OCI-M2 (cell line): Measurements from ENCODE around the gene GPR37.

Experiments
- DNase-seq: peaks from one replicate; lab custom pipeline; 2025; ENCODE audit not compliant: unreplicated experiment; lab: John Stamatoyannopoulos, UW

GPR37 gene

GRCh38 chr7:124780608-124781007, 15.0 kb upstream of the GPR37 start:
- DNase-seq = no peak

DNA sequence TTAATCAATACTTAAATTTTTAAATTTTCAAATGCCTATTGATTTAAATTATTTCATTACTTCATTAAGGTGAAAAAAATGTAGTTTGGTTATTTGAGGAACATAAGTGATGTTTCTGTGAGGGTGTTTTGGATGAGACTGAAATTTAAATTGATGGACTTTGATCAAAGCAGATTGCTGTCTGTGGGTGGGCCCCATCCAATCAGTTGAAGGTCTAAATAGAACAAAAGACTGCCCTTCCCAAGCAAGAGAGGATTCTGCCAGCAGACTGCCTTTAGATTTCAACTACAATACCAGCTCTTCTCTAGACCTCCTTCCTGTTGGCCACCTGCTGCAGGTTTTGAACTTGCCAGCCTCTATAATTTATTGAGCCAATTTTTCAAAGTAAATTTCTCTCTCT, 14.5 kb upstream of the GPR37 start:
- DNase-seq = no peak

DNA sequence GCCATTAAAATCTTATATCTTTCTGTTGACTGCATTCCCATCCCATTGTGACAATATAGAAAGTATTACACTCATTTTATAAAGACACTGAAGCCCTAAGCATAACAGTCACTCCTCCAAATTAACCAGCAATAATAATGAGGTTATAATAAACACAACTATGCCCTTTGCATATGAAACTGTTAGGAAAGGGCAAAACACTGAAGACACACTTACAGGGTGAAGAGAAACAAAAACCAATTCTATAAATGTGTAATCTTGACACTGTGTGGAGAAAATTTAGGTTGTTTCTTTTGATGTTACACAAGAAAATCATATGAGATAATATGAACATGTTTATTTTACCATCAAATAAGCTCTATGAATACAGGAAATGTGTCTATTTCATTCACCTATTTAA, 14.0 kb upstream of the GPR37 start:
- no peak for DNase-seq

DNA sequence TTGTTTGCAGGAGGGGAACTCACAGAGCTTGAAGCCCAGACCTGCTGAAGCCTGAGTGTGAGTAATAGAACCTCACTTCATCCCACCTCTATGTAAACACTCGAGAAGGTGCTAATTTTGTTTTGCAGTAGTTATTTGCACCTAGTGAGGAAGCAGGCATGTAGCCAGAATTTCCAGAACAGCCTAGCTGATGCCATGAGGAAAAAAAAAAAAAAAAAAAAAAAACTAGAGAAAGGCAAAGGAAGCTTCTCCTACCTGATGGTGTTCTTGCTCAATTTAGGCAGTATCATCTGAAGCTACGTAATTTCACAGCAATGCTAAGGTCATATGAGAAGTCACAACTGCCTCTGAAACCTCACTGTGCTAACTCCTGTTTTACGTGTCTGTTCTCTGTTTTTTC, 13.6 kb upstream of the GPR37 start:
- no peak for DNase-seq

GRCh38 chr7:124777268-124777667, 11.7 kb upstream of the GPR37 start:
- DNase-seq = no peak

DNA sequence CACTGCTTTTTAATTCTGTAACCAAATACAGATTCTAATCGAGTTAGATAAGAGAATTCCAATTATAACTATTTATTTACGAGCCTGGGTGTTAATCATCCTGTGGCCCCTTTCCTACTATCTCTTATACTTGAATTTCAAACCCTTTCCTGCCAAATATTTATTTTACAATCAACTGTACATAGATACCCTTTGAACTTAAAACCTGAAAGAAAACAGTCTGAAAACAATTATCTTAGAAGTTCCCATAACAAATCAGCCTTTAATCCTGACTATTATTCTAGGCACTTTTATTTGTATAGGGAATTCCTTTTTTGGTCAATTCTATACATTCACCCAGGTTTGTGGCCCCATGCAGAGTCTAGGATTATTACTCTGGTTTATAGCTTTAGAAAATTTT, 10.6 kb upstream of the GPR37 start:
- no peak for DNase-seq

- DNase-seq = no peak
Observed at GRCh38 chr7:124775422-124775821, 9.8 kb upstream of the GPR37 start.

DNA sequence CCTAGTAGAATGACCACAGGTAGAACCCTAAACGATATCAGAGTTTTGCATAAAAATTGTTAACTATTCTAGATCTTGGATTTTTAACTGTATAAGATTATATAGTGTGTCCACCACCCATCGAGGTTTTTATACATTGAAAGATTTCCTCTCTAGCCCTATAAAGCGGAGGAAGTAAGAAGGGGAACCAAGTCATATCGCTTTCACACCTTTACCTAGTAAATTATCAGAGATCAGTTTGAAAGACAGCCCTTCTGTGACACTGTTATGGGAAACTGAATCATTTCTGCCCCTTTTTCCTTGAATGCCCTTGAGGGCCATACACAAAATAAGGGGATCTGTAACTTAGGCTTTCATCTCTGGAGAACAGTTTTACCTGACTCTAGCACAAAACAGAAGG, 8.3 kb upstream of the GPR37 start:
- no peak for DNase-seq

GRCh38 chr7:124773339-124773738, 7.7 kb upstream of the GPR37 start:
- no peak for DNase-seq

- no peak for DNase-seq
Observed at GRCh38 chr7:124769136-124769535, 3.5 kb upstream of the GPR37 start.

GRCh38 chr7:124768525-124768924, 2.9 kb upstream of the GPR37 start:
- no peak for DNase-seq

DNA sequence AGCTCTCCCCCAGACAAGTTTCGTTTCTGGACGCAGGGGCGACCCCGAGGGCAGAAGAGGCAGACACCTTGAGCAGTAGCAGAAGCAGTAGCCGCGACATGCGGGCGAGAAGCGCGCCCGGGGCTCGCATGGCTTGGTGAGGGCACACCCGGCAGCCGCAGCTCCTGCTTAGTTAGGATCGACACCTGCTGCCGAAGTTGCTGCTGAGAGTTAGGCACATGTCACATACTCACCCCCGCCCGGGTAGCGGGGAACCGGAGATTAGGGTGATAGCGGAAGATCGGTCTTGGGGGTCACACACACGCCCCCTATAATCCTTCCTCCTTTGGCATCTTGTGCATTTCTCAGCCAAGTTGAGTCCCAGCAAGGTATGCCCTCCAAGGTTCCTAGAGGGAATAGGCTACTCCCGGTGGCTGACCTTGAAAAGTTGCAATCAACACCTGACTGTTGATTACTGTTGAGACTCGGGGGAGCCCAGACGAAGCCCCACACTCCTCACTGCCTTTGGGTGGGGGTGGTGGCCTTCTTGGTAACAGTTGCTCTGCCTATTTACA, 668 bp downstream of the GPR37 start:
- DNase-seq = no peak

DNA sequence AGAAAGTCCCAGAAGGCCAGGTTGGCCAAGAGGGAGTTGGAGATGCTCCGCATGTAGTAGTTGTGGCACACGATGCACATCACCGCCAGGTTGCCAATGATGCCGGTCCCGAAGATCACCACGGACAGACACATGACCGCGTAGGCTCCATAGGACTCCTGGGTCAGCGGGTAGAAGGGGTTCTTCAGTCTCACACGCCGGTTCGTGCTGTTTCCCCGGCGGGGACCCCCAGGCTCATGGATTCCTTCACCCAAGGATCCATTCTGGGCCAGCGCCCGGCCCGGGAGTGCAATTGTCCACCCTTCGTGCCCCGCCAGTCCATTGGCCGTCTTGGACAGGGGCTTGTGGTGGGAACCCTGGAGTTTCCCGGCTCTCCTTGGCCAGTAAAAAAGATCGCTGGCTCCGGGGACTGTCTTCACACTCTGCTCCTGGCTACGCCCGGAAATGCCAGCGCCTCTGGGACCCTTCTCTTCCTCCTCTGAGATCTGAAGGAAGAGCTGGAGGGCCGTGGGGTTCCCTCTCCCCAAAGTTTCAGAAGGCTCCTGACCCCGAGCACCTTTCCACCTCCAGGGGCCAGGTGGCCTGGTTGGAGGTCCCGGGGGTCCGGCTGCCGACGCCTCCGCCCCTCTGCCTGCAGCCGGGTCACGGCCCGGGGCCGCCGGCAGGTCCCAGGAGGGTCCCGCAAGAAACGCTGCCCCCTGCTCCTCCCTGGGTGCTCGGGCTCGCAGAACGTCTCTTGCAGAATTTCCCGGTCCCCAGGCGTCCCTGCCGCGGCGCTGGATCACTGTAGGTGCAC, 1.3 kb downstream of the GPR37 start:
- DNase-seq = no peak

GRCh38 chr7:124762611-124763143, 2.9 kb downstream of the GPR37 start:
- DNase-seq = no peak

DNA sequence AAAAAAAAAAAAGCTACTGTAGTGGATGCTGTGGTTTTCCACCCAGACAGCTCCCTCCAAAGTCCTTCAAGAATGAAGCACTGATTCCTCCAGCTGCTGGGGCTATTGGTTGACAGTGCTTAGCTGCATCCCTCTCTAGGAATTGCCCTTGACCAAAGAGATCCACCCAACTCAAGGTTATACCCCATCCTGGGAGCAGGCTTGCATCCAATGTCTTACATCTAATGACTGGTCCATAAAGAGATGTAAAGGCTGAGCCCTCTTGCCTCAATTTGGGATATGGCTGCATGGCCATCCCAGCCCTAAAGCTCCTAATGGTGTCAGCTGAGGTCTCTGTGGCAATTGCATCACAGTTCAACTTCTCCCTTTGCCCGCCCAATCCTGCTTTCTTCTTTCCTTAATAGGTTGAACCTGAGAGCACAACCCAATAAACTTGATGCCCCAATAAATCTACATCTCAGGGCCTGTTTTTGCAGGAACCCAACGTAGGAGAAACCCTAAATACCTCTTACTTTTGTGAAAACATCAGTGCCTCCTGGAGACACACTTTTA, 4.4 kb downstream of the GPR37 start:
- no peak for DNase-seq

GRCh38 chr7:124758327-124758726, 7.3 kb downstream of the GPR37 start:
- DNase-seq = no peak

GRCh38 chr7:124754576-124755268, 10.9 kb downstream of the GPR37 start:
- DNase-seq = no peak

- no peak for DNase-seq
Observed at GRCh38 chr7:124752310-124752709, 13.3 kb downstream of the GPR37 start.

DNA sequence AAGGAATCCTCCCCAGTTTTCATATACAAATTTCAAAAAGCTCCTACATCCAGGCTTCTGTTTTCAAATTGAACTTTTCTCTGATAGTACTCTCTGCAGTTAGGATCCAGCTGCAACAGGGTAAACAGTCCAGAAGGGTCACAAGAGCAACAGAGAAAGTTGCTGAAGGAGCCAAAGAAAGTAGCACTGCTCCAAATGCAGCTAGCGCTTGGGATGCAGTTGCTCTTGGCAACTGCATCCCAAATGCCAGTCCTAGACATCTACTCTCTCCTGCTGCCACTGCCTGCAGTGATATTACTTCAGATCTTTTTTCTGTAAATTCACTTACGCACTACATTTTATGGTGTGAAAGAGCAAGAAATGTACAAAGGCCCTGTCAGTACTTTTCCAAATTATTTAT, 14.6 kb downstream of the GPR37 start:
- no peak for DNase-seq

GRCh38 chr7:124747072-124747471, 18.5 kb downstream of the GPR37 start:
- no peak for DNase-seq

- DNase-seq = no peak
Observed at GRCh38 chr7:124738639-124739038, 27.0 kb downstream of the GPR37 start.

DNA sequence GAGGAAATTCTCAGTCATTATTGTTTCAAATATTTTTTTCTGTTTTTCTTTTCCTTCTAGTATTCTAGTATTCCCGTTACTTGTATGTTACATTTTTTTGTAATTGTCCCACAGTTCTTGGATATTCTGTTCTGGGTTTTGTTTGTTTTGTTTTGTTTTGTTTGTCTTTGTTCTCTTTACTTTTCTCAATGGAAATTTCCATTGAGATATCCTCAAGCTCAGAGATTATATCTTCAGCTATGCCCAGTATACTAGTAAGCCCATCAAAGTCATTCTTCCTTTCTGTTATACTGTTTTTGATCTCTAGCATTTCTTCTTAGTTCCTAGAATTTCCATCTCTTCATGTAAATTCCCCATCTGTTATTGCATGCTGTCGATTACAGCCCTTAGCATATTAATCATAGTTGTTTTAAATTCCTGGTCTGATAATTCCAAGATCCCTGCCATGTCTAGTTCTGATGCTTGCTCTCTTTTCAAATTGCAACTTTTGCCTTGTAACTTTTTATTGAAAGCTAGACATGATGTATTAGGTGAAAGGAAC, 27.8 kb downstream of the GPR37 start:
- DNase-seq = no peak
